CD4-positive, CD25-positive, alpha-beta regulatory T cell (primary cell): ENCODE data around the gene POTEE. TPM values are rescaled to one million over a fixed set of nuclear protein-coding genes. Genes with fewer than 3 reads are reported as not detected.
"Not testable (repeated sequence)": the region's sequence is repeated elsewhere in the genome, so short reads cannot be mapped to it uniquely, and the experiment has no call there.

Experiments
- ATAC-seq, 2 donors: fragments of 150-1000 bp; cut with Tn5 transposase; one replicate each; pipeline ENCODE4 v1.10.0; 2021; ENCODE audit warnings: low read depth in 2 of 2, moderate number of reproducible peaks in 2 of 2, moderate library complexity in 1 of 2
- DNase-seq, 3 donors: peaks; one replicate each; pipeline versions ENCODE4 v3.0.0 to v3.0.0-alpha.2; 2012 to 2022; ENCODE audit warnings: mixed read lengths in 1 of 3
- H3K27ac ChIP-seq: one replicate; pipeline ENCODE4 v1.7.0; 2013; ENCODE audit warnings: mild to moderate bottlenecking, low read length; ENCODE audit not compliant: insufficient read depth, poor library complexity, severe bottlenecking
- H3K27me3 ChIP-seq: one replicate; pipeline ENCODE4 v1.7.0; 2013; ENCODE audit warnings: low read length; ENCODE audit not compliant: control insufficient read depth, insufficient read depth
- H3K36me3 ChIP-seq: one replicate; pipeline ENCODE4 v1.7.0; 2013; ENCODE audit warnings: mild to moderate bottlenecking, low read length, moderate library complexity; ENCODE audit not compliant: control insufficient read depth, insufficient read depth
- H3K4me1 ChIP-seq: 2 replicates; pipeline ENCODE4 v1.7.0; 2013; ENCODE audit warnings: mild to moderate bottlenecking, low read length; ENCODE audit not compliant: insufficient read depth, control insufficient read depth, poor library complexity, severe bottlenecking
- H3K4me3 ChIP-seq: one replicate; pipeline ENCODE4 v1.7.0; 2013; ENCODE audit warnings: low read depth, mild to moderate bottlenecking, low read length, moderate library complexity
- H3K9me3 ChIP-seq, 2 experiments: 1 replicate in 1 of 2; 2 replicates in 1 of 2; pipeline ENCODE4 v1.7.0; 2013; ENCODE audit warnings: low read length in 2 of 2, mild to moderate bottlenecking in 1 of 2, moderate library complexity in 1 of 2; ENCODE audit not compliant: control insufficient read depth in 2 of 2
- H3K27ac Mint-ChIP-seq, 3 donors: one replicate each; pipeline ENCODE4 v1.8.0; 2020 to 2022; ENCODE audit warnings: mild to moderate bottlenecking in 3 of 3, mixed read lengths in 3 of 3, moderate library complexity in 2 of 3
- H3K27me3 Mint-ChIP-seq: one replicate; pipeline ENCODE4 v1.8.0; 2022; ENCODE audit warnings: mild to moderate bottlenecking, mixed read lengths
- H3K36me3 Mint-ChIP-seq: one replicate; pipeline ENCODE4 v1.8.0; 2020; ENCODE audit warnings: mixed read lengths
- H3K4me1 Mint-ChIP-seq, 4 donors: one replicate each; pipeline ENCODE4 v1.8.0; 2020 to 2022; ENCODE audit warnings: mixed read lengths in 4 of 4, mild to moderate bottlenecking in 1 of 4
- H3K4me3 Mint-ChIP-seq, 4 donors: one replicate each; pipeline ENCODE4 v1.8.0; 2020 to 2022; ENCODE audit warnings: mild to moderate bottlenecking in 4 of 4, mixed read lengths in 4 of 4, moderate library complexity in 3 of 4
- H3K9me3 Mint-ChIP-seq, 7 donors: one replicate each; pipeline ENCODE4 v1.8.0; 2020 to 2022; ENCODE audit warnings: mixed read lengths in 7 of 7, mild to moderate bottlenecking in 3 of 7, moderate library complexity in 2 of 7
- polyA plus RNA-seq, 4 donors: library from polyadenylated mRNA; unstranded; fragments of 300-500 nt; fragmentation: Illumina TruSeq; gene quantifications; one replicate each; pipeline ENCODE4 v1.2.3, GENCODE V29; 2021
- total RNA-seq: library from RNA; stranded (reverse); gene quantifications from one replicate; pipeline ENCODE4 v1.2.3, GENCODE V29; 2022

POTEE gene
- total and polyA plus RNA-seq, 5 donors from 2014 or later, result 0.03 to 0.41 (median 0.11) TPM

DNA sequence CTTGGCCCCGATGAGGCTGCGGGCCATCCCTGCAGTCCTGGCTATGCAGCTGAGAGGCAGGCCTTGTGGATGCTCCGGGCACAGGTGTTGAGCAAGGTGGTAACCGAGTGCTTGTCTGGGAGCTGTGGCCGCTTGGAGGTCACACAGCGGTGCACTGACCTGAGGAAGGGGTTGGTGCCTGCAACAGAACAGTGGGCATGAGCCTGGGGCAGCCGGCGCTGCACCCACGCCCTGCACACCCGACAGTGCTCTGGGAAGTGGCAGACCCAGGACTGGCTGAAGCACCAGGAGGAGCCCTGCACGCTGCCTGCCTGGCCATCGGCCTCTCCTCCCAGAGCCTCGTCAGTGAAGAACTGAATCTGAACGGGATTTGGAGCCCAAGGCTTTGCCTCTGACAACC, 8.2 kb upstream of the POTEE start:
- H3K36me3 ChIP-seq, result no peaks in the 10 kb centered on the region
- H3K9me3 ChIP-seq, result no peaks in the 10 kb centered on the region
- Mint-ChIP-seq H3K9me3 (peaks cover 0 to 1% (median 0%) of the 10 kb centered on the region in 7 donors), H3K27ac (no peak overlapping the region), H3K4me1 (no peaks in the 10 kb centered on the region), H3K4me3 (no peak overlapping the region), H3K27me3 (peaks cover 4% of the 10 kb centered on the region), H3K36me3 (no peaks in the 10 kb centered on the region)
- H3K27ac ChIP-seq, result no peak overlapping the region
- no peaks in the 10 kb centered on the region for H3K4me1 ChIP-seq
- ATAC-seq (no peak), DNase-seq (no peak)
- no peaks in the 10 kb centered on the region for H3K27me3 ChIP-seq
- H3K4me3 ChIP-seq, result no peak overlapping the region

DNA sequence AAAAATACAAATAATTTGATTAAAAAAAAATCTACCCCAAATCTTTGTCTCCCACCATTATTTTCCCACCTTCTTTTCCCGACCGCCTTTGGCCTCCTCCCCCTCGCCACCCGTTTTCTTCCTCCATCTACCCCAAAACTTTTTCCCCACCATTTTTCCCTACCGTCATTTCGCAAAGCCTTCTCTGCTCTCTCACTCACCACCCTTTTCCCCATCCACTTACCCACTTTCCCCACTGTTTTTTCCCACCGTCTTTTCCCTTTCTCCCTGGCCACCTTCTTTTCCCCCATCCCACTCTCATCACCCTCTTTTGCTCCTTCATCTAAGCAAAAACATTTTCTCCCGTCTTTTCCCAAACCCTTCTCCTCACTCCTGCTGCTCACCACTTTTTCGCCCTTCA, 1.5 kb upstream of the POTEE start:
- H3K9me3 ChIP-seq, H3K9me3 Mint-ChIP-seq, H3K27me3 Mint-ChIP-seq, DNase-seq, H3K4me1 Mint-ChIP-seq, H3K27me3 ChIP-seq, H3K36me3 ChIP-seq, H3K27ac ChIP-seq, H3K36me3 Mint-ChIP-seq, H3K4me3 ChIP-seq, ATAC-seq, H3K4me3 Mint-ChIP-seq, H3K4me1 ChIP-seq, H3K27ac Mint-ChIP-seq: not testable (repeated sequence)

DNA sequence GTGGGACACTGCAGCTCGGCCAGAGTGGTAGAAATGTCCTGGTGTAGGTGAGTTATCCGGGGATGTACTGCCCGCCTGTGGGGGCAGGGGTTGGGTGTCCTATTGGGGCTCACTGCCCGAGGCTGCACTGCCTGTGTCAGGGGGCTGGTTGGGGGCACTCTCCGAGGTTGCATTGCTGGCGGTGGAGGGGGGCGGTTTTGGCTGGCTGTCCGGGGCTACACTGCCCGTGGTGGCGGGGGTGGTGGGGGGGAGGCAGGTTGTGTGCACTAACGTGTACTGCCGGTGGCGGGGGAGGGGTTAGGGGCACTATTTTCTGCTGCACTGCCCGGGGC, 403 bp downstream of the POTEE start:
- not testable (repeated sequence) for ATAC-seq, H3K36me3 ChIP-seq, H3K27ac ChIP-seq, H3K9me3 Mint-ChIP-seq, H3K4me1 Mint-ChIP-seq, DNase-seq, H3K27ac Mint-ChIP-seq, H3K4me1 ChIP-seq, H3K4me3 Mint-ChIP-seq, H3K4me3 ChIP-seq, H3K27me3 Mint-ChIP-seq, H3K27me3 ChIP-seq, H3K36me3 Mint-ChIP-seq, H3K9me3 ChIP-seq

DNA sequence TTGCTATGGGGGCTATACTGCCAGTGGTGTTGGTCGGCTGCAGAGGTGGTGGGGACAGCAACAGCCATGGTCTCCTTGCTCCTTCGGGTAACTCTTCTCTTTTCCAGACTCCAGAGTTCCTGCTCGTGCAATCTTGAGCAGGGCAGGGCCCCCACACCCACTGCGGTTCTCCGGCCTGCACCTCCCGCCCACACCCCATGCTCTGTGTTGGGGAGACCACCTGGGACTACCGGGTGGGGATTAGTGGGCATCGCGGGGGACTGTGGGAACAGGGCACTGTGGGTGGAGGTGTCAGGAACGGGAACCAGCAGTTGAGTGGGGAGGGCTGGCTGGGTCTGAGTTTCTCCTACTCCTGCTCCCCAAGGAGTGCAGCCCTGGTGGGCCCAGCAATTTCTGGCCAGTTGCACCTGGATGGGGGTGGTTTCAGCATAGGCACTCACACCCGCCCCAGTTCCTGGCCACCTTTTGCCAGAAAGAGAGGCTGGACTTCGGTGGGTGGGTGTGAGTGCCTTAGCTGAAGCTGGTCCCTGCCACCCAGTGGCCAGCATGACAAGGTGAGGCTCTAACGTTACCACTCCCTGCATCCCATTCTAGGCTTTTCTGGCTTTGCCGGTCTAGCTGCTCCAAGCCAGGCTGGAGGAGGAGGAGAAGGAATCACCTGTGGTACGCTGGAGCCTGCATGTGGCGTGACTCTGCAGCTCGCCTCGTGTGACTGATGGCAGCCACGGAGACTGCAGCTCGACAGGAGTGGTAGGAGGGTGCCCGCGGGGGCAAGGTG, 1.3 kb downstream of the POTEE start:
- H3K27me3 Mint-ChIP-seq, DNase-seq, H3K36me3 ChIP-seq, H3K27ac Mint-ChIP-seq, H3K4me1 ChIP-seq, H3K4me3 ChIP-seq, H3K27ac ChIP-seq, ATAC-seq, H3K4me1 Mint-ChIP-seq, H3K9me3 ChIP-seq, H3K4me3 Mint-ChIP-seq, H3K9me3 Mint-ChIP-seq, H3K27me3 ChIP-seq, H3K36me3 Mint-ChIP-seq: not testable (repeated sequence)

- not testable (repeated sequence) for H3K27ac ChIP-seq, H3K4me3 ChIP-seq, H3K4me1 ChIP-seq, H3K27me3 Mint-ChIP-seq, DNase-seq, H3K36me3 Mint-ChIP-seq, H3K9me3 ChIP-seq, H3K4me1 Mint-ChIP-seq, H3K27me3 ChIP-seq, H3K4me3 Mint-ChIP-seq, H3K9me3 Mint-ChIP-seq, H3K36me3 ChIP-seq, ATAC-seq, H3K27ac Mint-ChIP-seq
Measured at GRCh38 chr2:131217238-131217986, 8.1 kb downstream of the POTEE start.

- DNase-seq, result peak in 1 of 3 donors; percentile 0
- H3K4me3 ChIP-seq, H3K4me1 ChIP-seq, ATAC-seq, H3K27me3 ChIP-seq, H3K9me3 ChIP-seq, H3K27ac ChIP-seq, H3K27ac Mint-ChIP-seq, H3K9me3 Mint-ChIP-seq, H3K36me3 ChIP-seq, H3K36me3 Mint-ChIP-seq, H3K27me3 Mint-ChIP-seq, H3K4me3 Mint-ChIP-seq, H3K4me1 Mint-ChIP-seq: not testable (repeated sequence)
Measured at GRCh38 chr2:131235543-131236449, 26.5 kb downstream of the POTEE start.
